Astrocyte (in vitro differentiated cells and primary cell): ENCODE measurements around the gene C1orf21. TPM values are rescaled to one million over a fixed set of nuclear protein-coding genes. Genes with fewer than 3 reads are reported as not detected.

Source experiments
- DNase-seq: peaks from one replicate; pipeline ENCODE4 v3.0.0-alpha.2; 2010; ENCODE audit warnings: low read depth
- FAIRE-seq: peaks from 2 replicates; lab custom pipeline; 2011; peaks lifted over from hg19 to GRCh38; lab: Jason Lieb, UNC
- H2AFZ ChIP-seq: 2 replicates; pipeline ENCODE4 v1.6.0; 2012; ENCODE audit warnings: low read depth, low read length, inconsistent platforms
- H3K27ac ChIP-seq: 2 replicates; pipeline ENCODE4 v1.5.1; 2011; ENCODE audit warnings: low read depth, low read length, inconsistent platforms
- H3K27me3 ChIP-seq: 2 replicates; pipeline ENCODE4 v1.6.0; 2011; ENCODE audit warnings: low read length, inconsistent platforms; ENCODE audit not compliant: insufficient read depth
- H3K36me3 ChIP-seq: 2 replicates; pipeline ENCODE4 v1.5.1; 2011; ENCODE audit warnings: low read length, inconsistent platforms; ENCODE audit not compliant: insufficient read depth
- H3K4me1 ChIP-seq: 2 replicates; pipeline ENCODE4 v1.5.1; 2011; ENCODE audit warnings: low read length, inconsistent platforms; ENCODE audit not compliant: insufficient read depth
- H3K4me2 ChIP-seq: 2 replicates; pipeline ENCODE4 v1.6.0; 2012; ENCODE audit warnings: low read length, inconsistent platforms
- H3K4me3 ChIP-seq: 2 replicates; pipeline ENCODE4 v1.5.1; 2011; ENCODE audit warnings: low read depth, mild to moderate bottlenecking, low read length, inconsistent platforms; ENCODE audit not compliant: insufficient read depth
- H3K79me2 ChIP-seq: 2 replicates; pipeline ENCODE4 v1.6.0; 2012; ENCODE audit warnings: mild to moderate bottlenecking, low read length, inconsistent platforms; ENCODE audit not compliant: insufficient read depth
- H3K9ac ChIP-seq: 2 replicates; pipeline ENCODE4 v1.6.0; 2012; ENCODE audit warnings: mild to moderate bottlenecking, low read length, inconsistent platforms
- H3K9me3 ChIP-seq: 2 replicates; pipeline ENCODE4 v1.5.1; 2012; ENCODE audit warnings: low read depth, mild to moderate bottlenecking, low read length, inconsistent platforms; ENCODE audit not compliant: insufficient read depth
- H4K20me1 ChIP-seq: 2 replicates; pipeline ENCODE4 v1.6.0; 2012; ENCODE audit warnings: low read length, inconsistent platforms; ENCODE audit not compliant: insufficient read depth
- H3K27ac Mint-ChIP-seq: one replicate; pipeline ENCODE4 v1.8.0; 2021; ENCODE audit warnings: mild to moderate bottlenecking, mixed read lengths; ENCODE audit not compliant: unreplicated experiment
- H3K27me3 Mint-ChIP-seq: one replicate; pipeline ENCODE4 v1.8.0; 2021; ENCODE audit warnings: low read depth, mixed read lengths; ENCODE audit not compliant: unreplicated experiment
- H3K36me3 Mint-ChIP-seq: one replicate; pipeline ENCODE4 v1.8.0; 2021; ENCODE audit warnings: low read depth, mixed read lengths; ENCODE audit not compliant: unreplicated experiment
- H3K4me1 Mint-ChIP-seq: one replicate; pipeline ENCODE4 v1.8.0; 2021; ENCODE audit warnings: low read depth, mixed read lengths; ENCODE audit not compliant: unreplicated experiment
- H3K4me3 Mint-ChIP-seq: one replicate; pipeline ENCODE4 v1.8.0; 2021; ENCODE audit warnings: mild to moderate bottlenecking, moderate library complexity, mixed read lengths; ENCODE audit not compliant: unreplicated experiment
- H3K9me3 Mint-ChIP-seq: one replicate; pipeline ENCODE4 v1.8.0; 2021; ENCODE audit warnings: mild to moderate bottlenecking, mixed read lengths; ENCODE audit not compliant: unreplicated experiment
- CTCF ChIP-seq: IDR thresholded peaks from 2 replicates; pipeline ENCODE4 v1.5.1; 2011; ENCODE audit warnings: low read depth, mild to moderate bottlenecking, inconsistent platforms, low read length, moderate library complexity; ENCODE audit not compliant: insufficient read depth
- EZH2 ChIP-seq: IDR thresholded peaks from 2 replicates; pipeline ENCODE4 v1.6.1; 2012; ENCODE audit warnings: mild to moderate bottlenecking, low read length, inconsistent platforms; ENCODE audit not compliant: insufficient read depth
- total RNA-seq: library from RNA; stranded (reverse); gene quantifications from 2 replicates; pipeline ENCODE4 v1.2.1, GENCODE V29; 2021

The C1orf21 gene
- total RNA-seq, 1 donor from 2014 or later = 15.1 TPM

GRCh38 chr1:184433956-184434502, 47.2 kb downstream of the C1orf21 start:
- Histone ChIP-seq H3K4me1 (no peaks in the 10 kb centered on the region), H3K79me2 (no peaks in the 10 kb centered on the region), H3K4me3 (no peak overlapping the region), H3K9me3 (no peaks in the 10 kb centered on the region), H4K20me1 (no peaks in the 10 kb centered on the region), H3K27me3 (no peaks in the 10 kb centered on the region), H3K27ac (no peak overlapping the region), H2AFZ (no peak overlapping the region), H3K4me2 (no peak overlapping the region), H3K36me3 (no peaks in the 10 kb centered on the region), H3K9ac (no peak overlapping the region)
- FAIRE-seq (no peak), DNase-seq (no peak)
- TF ChIP-seq EZH2 = no peak
- TF ChIP-seq CTCF = no peak
- Mint-ChIP-seq H3K27ac (no peak overlapping the region), H3K36me3 (peaks cover 6% of the 10 kb centered on the region), H3K4me3 (no peak overlapping the region), H3K4me1 (no peaks in the 10 kb centered on the region), H3K9me3 (peaks cover 3% of the 10 kb centered on the region), H3K27me3 (no peaks in the 10 kb centered on the region)

GRCh38 chr1:184437291-184437690, 50.5 kb downstream of the C1orf21 start:
- H3K27ac ChIP-seq = no peak overlapping the region
- FAIRE-seq (no peak), DNase-seq (no peak)
- Mint-ChIP-seq H3K4me3 (no peak overlapping the region), H3K4me1 (no peaks in the 10 kb centered on the region), H3K27ac (no peak overlapping the region), H3K9me3 (no peaks in the 10 kb centered on the region), H3K27me3 (no peaks in the 10 kb centered on the region), H3K36me3 (no peaks in the 10 kb centered on the region)
- TF ChIP-seq EZH2 = no peak
- no peak for TF ChIP-seq CTCF
- H3K4me1 ChIP-seq = no peaks in the 10 kb centered on the region
- H3K79me2 ChIP-seq = no peaks in the 10 kb centered on the region
- H3K36me3 ChIP-seq = no peaks in the 10 kb centered on the region
- no peak overlapping the region for H3K4me3 ChIP-seq
- no peak overlapping the region for H3K4me2 ChIP-seq
- H3K9me3 ChIP-seq = no peaks in the 10 kb centered on the region
- H3K9ac ChIP-seq = no peak overlapping the region
- H2AFZ ChIP-seq = no peak overlapping the region
- H4K20me1 ChIP-seq = no peaks in the 10 kb centered on the region
- H3K27me3 ChIP-seq = no peaks in the 10 kb centered on the region

- Histone ChIP-seq H3K9me3 (no peaks in the 10 kb centered on the region), H2AFZ (no peak overlapping the region), H3K36me3 (no peaks in the 10 kb centered on the region), H3K27ac (no peak overlapping the region), H4K20me1 (no peaks in the 10 kb centered on the region), H3K27me3 (no peaks in the 10 kb centered on the region), H3K4me1 (no peaks in the 10 kb centered on the region), H3K79me2 (no peaks in the 10 kb centered on the region), H3K4me3 (no peak overlapping the region), H3K4me2 (no peak overlapping the region), H3K9ac (no peak overlapping the region)
- Mint-ChIP-seq H3K36me3 (no peaks in the 10 kb centered on the region), H3K9me3 (no peaks in the 10 kb centered on the region), H3K27me3 (no peaks in the 10 kb centered on the region), H3K4me1 (no peaks in the 10 kb centered on the region), H3K27ac (no peak overlapping the region), H3K4me3 (no peak overlapping the region)
- FAIRE-seq (no peak), DNase-seq (no peak)
- TF ChIP-seq CTCF (no peak), EZH2 (no peak)
These were observed 51.5 kb downstream of the C1orf21 start for GRCh38 chr1:184438363-184438762.
